ENCODE data around the gene C5orf24. TPM values are rescaled to one million over a fixed set of nuclear protein-coding genes. Genes with fewer than 3 reads are reported as not detected.

C5orf24 gene
- total and polyA plus RNA-seq, 4 donors, result 14.5 to 48.9 (median 23.4) TPM

DNA sequence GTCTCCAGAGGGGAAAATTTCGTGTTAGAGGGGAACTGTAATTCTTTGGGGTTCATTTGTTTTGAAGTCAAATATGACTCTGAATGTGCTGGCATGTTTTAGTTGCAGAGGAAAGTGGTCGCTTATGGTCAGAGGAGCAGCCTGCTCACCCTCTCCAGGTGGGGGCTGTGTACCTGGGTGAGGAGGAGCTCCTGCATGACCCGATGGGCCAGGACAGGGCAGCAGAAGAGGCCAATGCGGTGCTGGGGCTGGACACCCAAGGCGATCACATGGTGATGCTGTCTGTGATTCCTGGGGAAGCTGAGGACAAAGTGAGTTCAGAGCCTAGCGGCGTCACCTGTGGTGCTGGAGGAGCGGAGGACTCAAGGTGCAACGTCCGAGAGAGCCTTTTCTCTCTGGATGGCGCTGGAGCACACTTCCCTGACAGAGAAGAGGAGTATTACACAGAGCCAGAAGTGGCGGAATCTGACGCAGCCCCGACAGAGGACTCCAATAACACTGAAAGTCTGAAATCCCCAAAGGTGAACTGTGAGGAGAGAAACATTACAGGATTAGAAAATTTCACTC lies 41.9 kb downstream of the C5orf24 start:
- no peaks in the 10 kb centered on the region for H3K27me3 ChIP-seq (ENCODE audit: control insufficient read depth in 4 of 4, insufficient read depth in 4 of 4, low read length in 3 of 4)
- no peaks in the 10 kb centered on the region for H3K9me3 ChIP-seq (ENCODE audit: control insufficient read depth in 4 of 4, low read length in 3 of 4)
- peaks cover 0 to 4% (median 0%) of the 10 kb centered on the region in 4 donors for H3K36me3 ChIP-seq (ENCODE audit: control insufficient read depth in 4 of 4, insufficient read depth in 3 of 4, low read depth in 1 of 4, low read length in 3 of 4)
- H3K4me1 ChIP-seq (ENCODE audit: control insufficient read depth in 4 of 4, insufficient read depth in 4 of 4, low read length in 3 of 4), result peaks cover 0 to 9% (median 8%) of the 10 kb centered on the region in 4 donors
- no peak overlapping the region for H3K4me3 ChIP-seq (ENCODE audit: low read depth in 1 of 3, low read length in 3 of 3)
- H3K9ac ChIP-seq (ENCODE audit: low read depth in 1 of 2, low read length in 2 of 2), result no peak overlapping the region
- TF ChIP-seq SP1 (IDR thresholded peaks at IDR 0.05) (no peak), HNF4G (IDR thresholded peaks at IDR 0.05) (no peak), NR2F2 (IDR thresholded peaks at IDR 0.05) (no peak), JUND (IDR thresholded peaks at IDR 0.05) (no peak), RXRA (IDR thresholded peaks at IDR 0.05) (no peak), YY1 (IDR thresholded peaks at IDR 0.05) (no peak), TAF1 (conservative IDR thresholded peaks at IDR 0.05) (no peak), FOXA2 (IDR thresholded peaks at IDR 0.05) (no peak), RAD21 (IDR thresholded peaks at IDR 0.05) (no peak), EGR1 (IDR thresholded peaks at IDR 0.05; ENCODE audit: low read depth in 2 of 2) (no peak)
- TF ChIP-seq, protein P1, sequence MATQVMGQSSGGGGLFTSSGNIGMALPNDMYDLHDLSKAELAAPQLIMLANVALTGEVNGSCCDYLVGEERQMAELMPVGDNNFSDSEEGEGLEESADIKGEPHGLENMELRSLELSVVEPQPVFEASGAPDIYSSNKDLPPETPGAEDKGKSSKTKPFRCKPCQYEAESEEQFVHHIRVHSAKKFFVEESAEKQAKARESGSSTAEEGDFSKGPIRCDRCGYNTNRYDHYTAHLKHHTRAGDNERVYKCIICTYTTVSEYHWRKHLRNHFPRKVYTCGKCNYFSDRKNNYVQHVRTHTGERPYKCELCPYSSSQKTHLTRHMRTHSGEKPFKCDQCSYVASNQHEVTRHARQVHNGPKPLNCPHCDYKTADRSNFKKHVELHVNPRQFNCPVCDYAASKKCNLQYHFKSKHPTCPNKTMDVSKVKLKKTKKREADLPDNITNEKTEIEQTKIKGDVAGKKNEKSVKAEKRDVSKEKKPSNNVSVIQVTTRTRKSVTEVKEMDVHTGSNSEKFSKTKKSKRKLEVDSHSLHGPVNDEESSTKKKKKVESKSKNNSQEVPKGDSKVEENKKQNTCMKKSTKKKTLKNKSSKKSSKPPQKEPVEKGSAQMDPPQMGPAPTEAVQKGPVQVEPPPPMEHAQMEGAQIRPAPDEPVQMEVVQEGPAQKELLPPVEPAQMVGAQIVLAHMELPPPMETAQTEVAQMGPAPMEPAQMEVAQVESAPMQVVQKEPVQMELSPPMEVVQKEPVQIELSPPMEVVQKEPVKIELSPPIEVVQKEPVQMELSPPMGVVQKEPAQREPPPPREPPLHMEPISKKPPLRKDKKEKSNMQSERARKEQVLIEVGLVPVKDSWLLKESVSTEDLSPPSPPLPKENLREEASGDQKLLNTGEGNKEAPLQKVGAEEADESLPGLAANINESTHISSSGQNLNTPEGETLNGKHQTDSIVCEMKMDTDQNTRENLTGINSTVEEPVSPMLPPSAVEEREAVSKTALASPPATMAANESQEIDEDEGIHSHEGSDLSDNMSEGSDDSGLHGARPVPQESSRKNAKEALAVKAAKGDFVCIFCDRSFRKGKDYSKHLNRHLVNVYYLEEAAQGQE (IDR thresholded peaks at IDR 0.05), result no peak
- TF ChIP-seq, protein P2, sequence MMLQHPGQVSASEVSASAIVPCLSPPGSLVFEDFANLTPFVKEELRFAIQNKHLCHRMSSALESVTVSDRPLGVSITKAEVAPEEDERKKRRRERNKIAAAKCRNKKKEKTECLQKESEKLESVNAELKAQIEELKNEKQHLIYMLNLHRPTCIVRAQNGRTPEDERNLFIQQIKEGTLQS (IDR thresholded peaks at IDR 0.05), result no peak
- TF ChIP-seq, protein P3, sequence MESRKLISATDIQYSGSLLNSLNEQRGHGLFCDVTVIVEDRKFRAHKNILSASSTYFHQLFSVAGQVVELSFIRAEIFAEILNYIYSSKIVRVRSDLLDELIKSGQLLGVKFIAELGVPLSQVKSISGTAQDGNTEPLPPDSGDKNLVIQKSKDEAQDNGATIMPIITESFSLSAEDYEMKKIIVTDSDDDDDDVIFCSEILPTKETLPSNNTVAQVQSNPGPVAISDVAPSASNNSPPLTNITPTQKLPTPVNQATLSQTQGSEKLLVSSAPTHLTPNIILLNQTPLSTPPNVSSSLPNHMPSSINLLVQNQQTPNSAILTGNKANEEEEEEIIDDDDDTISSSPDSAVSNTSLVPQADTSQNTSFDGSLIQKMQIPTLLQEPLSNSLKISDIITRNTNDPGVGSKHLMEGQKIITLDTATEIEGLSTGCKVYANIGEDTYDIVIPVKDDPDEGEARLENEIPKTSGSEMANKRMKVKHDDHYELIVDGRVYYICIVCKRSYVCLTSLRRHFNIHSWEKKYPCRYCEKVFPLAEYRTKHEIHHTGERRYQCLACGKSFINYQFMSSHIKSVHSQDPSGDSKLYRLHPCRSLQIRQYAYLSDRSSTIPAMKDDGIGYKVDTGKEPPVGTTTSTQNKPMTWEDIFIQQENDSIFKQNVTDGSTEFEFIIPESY (IDR thresholded peaks at IDR 0.05), result no peak
- TF ChIP-seq, protein P4, sequence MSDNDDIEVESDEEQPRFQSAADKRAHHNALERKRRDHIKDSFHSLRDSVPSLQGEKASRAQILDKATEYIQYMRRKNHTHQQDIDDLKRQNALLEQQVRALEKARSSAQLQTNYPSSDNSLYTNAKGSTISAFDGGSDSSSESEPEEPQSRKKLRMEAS (IDR thresholded peaks at IDR 0.05), result no peak
- TF ChIP-seq, protein P5, sequence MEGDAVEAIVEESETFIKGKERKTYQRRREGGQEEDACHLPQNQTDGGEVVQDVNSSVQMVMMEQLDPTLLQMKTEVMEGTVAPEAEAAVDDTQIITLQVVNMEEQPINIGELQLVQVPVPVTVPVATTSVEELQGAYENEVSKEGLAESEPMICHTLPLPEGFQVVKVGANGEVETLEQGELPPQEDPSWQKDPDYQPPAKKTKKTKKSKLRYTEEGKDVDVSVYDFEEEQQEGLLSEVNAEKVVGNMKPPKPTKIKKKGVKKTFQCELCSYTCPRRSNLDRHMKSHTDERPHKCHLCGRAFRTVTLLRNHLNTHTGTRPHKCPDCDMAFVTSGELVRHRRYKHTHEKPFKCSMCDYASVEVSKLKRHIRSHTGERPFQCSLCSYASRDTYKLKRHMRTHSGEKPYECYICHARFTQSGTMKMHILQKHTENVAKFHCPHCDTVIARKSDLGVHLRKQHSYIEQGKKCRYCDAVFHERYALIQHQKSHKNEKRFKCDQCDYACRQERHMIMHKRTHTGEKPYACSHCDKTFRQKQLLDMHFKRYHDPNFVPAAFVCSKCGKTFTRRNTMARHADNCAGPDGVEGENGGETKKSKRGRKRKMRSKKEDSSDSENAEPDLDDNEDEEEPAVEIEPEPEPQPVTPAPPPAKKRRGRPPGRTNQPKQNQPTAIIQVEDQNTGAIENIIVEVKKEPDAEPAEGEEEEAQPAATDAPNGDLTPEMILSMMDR (IDR thresholded peaks at IDR 0.05; ENCODE audit: low read depth, low read length, missing input control), result no peak
- no peak for DNase-seq (ENCODE audit: low spot score)
- WGBS, result 94% methylated on average over 14 of the region's 14 CpGs
- H3K27ac ChIP-seq (ENCODE audit: low read depth in 1 of 2, low read length in 2 of 2), result no peak overlapping the region

DNA sequence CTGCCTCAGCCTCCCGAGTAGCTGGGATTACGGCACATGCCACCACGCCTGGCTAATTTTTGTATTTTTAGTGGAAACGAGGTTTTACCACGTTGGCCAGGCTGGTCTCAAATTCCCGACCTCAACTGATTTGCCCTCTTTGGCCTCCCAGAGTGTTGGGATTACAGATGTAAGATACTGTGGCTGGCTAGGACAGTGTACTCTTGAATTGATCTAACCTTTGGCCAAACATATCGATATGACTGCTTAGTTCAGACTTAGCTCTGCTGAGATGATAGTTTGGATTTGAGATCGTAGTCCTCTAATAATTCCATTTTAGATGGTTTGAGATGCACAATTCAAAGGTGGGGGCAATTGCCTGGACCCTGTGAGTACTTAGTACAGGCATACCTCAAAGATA lies 43.6 kb downstream of the C5orf24 start:
- Histone ChIP-seq H3K36me3 (ENCODE audit: control insufficient read depth in 4 of 4, insufficient read depth in 3 of 4, low read depth in 1 of 4, low read length in 3 of 4) (peaks cover 0 to 4% (median 2%) of the 10 kb centered on the region in 4 donors), H3K9me3 (ENCODE audit: control insufficient read depth in 4 of 4, low read length in 3 of 4) (no peaks in the 10 kb centered on the region), H3K4me1 (ENCODE audit: control insufficient read depth in 4 of 4, insufficient read depth in 4 of 4, low read length in 3 of 4) (peaks cover 0 to 9% (median 8%) of the 10 kb centered on the region in 4 donors), H3K4me3 (ENCODE audit: low read depth in 1 of 3, low read length in 3 of 3) (no peak overlapping the region), H3K9ac (ENCODE audit: low read depth in 1 of 2, low read length in 2 of 2) (no peak overlapping the region), H3K27me3 (ENCODE audit: control insufficient read depth in 4 of 4, insufficient read depth in 4 of 4, low read length in 3 of 4) (no peaks in the 10 kb centered on the region), H3K27ac (ENCODE audit: low read depth in 1 of 2, low read length in 2 of 2) (no peak overlapping the region)
- no peak for DNase-seq (ENCODE audit: low spot score)
- WGBS, result 40% methylated on average over 8 of the region's 8 CpGs
- TF ChIP-seq, protein P4 (IDR thresholded peaks at IDR 0.05), result no peak
- TF ChIP-seq RXRA (IDR thresholded peaks at IDR 0.05), result peak; percentile 48 to 57
- TF ChIP-seq HNF4A (conservative IDR thresholded peaks at IDR 0.05), result peak; percentile 50 to 66

All from liver (tissue), 9 donors.